A549 (cell line): ENCODE data around the gene CD300A. TPM values are rescaled to one million over a fixed set of nuclear protein-coding genes. Genes with fewer than 3 reads are reported as not detected.

Experiments
- ATAC-seq, 2 experiments: fragments of 200-7000 bp in 1 of 2; fragments of >200 bp in 1 of 2; cut with Nextera tagmentation in 1 of 2; cut with Tn5 transposase in 1 of 2; 3 replicates each; pipeline versions ENCODE4 v1.8.0 to v1.9.1; 2018 to 2020; ENCODE audit warnings: mild to moderate bottlenecking in 1 of 2, moderate library complexity in 1 of 2
- CTCF ChIA-PET: fragments of 300-600 bp; sonication (Branson Sonifier 250); formaldehyde crosslinking; extraction: SDS; loops from one replicate; lab custom pipeline; 2021; ENCODE audit warnings: antibody characterized with exemption, inconsistent platforms; lab: Yijun Ruan, JAX
- POLR2A ChIA-PET: fragments of 350-600 bp; formaldehyde crosslinking; extraction: SDS; loops from one replicate; lab custom pipeline; 2021; ENCODE audit warnings: antibody characterized with exemption, inconsistent platforms; lab: Yijun Ruan, JAX
- DNase-seq, 2 experiments: peaks; one replicate each; pipeline versions ENCODE4 v3.0.0 to v3.0.0-alpha.2; 2011 to 2016; ENCODE audit warnings: low read depth in 1 of 2, low spot score in 1 of 2
- FAIRE-seq: peaks from 2 replicates; lab custom pipeline; 2011; peaks lifted over from hg19 to GRCh38; lab: Jason Lieb, UNC
- H3K27ac ChIP-seq, 2 experiments: fragments of >200 bp; sonication (Bioruptor Twin); formaldehyde crosslinking; 3 replicates each; pipeline ENCODE4 v1.5.1; 2016 to 2017
- H3K4me1 ChIP-seq: fragments of >200 bp; sonication (Bioruptor Twin); formaldehyde crosslinking; 3 replicates; pipeline ENCODE4 v1.6.1; 2016
- H3K4me2 ChIP-seq: fragments of >200 bp; sonication (Bioruptor Twin); formaldehyde crosslinking; 3 replicates; pipeline ENCODE4 v1.6.1; 2016
- H3K4me3 ChIP-seq: fragments of >200 bp; sonication (Bioruptor Twin); formaldehyde crosslinking; 3 replicates; pipeline ENCODE4 v1.5.1; 2016
- H3K9me3 ChIP-seq: fragments of >200 bp; sonication (Bioruptor Twin); formaldehyde crosslinking; 3 replicates; pipeline ENCODE4 v1.6.1; 2016
- CBX8 ChIP-seq: fragments of 200-600 bp; sonication (generic); IDR thresholded peaks from 2 replicates; pipeline ENCODE4 v1.6.1; 2016
- CEBPB ChIP-seq, 2 experiments: fragments of >200 bp in 1 of 2; sonication (Bioruptor Twin) in 1 of 2; formaldehyde crosslinking in 1 of 2; IDR thresholded peaks; 2 replicates each; pipeline ENCODE4 v1.6.1; 2012 to 2016
- CHD4 ChIP-seq: fragments of 200-600 bp; sonication (generic); IDR thresholded peaks from 2 replicates; pipeline ENCODE4 v1.6.1; 2016; ENCODE audit warnings: antibody characterized with exemption, mild to moderate bottlenecking, borderline replicate concordance
- ESRRA ChIP-seq: fragments of 150-350 bp; IDR thresholded peaks from 2 replicates; pipeline ENCODE4 v1.6.1; 2014; ENCODE audit warnings: mild to moderate bottlenecking, low read length, borderline replicate concordance
- FOSB ChIP-seq: fragments of 250-450 bp; sonication (Bioruptor Pico); IDR thresholded peaks from 2 replicates; pipeline ENCODE4 v1.5.0; 2020; ENCODE audit warnings: mild to moderate bottlenecking, moderate library complexity
- FOSL2 ChIP-seq, 2 experiments: fragments of 450-650 bp in 1 of 2; fragments of >200 bp in 1 of 2; sonication (Bioruptor Twin) in 1 of 2; formaldehyde crosslinking; IDR thresholded peaks; 2 replicates each; pipeline versions ENCODE4 v1.5.0 to v1.6.1; 2016 to 2020; ENCODE audit warnings: mild to moderate bottlenecking in 1 of 2, moderate library complexity in 1 of 2
- HOXA7 ChIP-seq: fragments of 250-450 bp; sonication (Bioruptor Pico); IDR thresholded peaks from 2 replicates; pipeline ENCODE4 v1.5.0; 2020; ENCODE audit warnings: mild to moderate bottlenecking, moderate library complexity
- JUN ChIP-seq, 2 experiments: fragments of >200 bp; sonication (Bioruptor Twin); formaldehyde crosslinking; IDR thresholded peaks; 2 replicates in 1 of 2; 3 replicates in 1 of 2; pipeline ENCODE4 v1.6.1; 2016 to 2017
- JUNB ChIP-seq: fragments of >200 bp; sonication (Bioruptor Twin); formaldehyde crosslinking; IDR thresholded peaks from 2 replicates; pipeline ENCODE4 v1.6.1; 2016
- KDM1A ChIP-seq: fragments of 200-600 bp; sonication (generic); IDR thresholded peaks from 2 replicates; pipeline ENCODE4 v1.6.1; 2016; ENCODE audit warnings: low read depth, mild to moderate bottlenecking
- KDM5A ChIP-seq: fragments of 200-600 bp; sonication (generic); IDR thresholded peaks from 2 replicates; pipeline ENCODE4 v1.6.1; 2016; ENCODE audit warnings: antibody characterized with exemption, mild to moderate bottlenecking
- MAZ ChIP-seq: fragments of 150-350 bp; IDR thresholded peaks from 2 replicates; pipeline ENCODE4 v1.6.1; 2014; ENCODE audit warnings: antibody characterized with exemption, low read depth, low read length, borderline replicate concordance
- MYC ChIP-seq: IDR thresholded peaks from 2 replicates; pipeline ENCODE4 v1.6.1; 2012; ENCODE audit warnings: mild to moderate bottlenecking, inconsistent platforms, low read length, improper control_type of control experiment, borderline replicate concordance
- NFE2L2 ChIP-seq: fragments of 150-350 bp; conservative IDR thresholded peaks from 2 replicates; pipeline ENCODE4 v1.6.1; 2014; ENCODE audit warnings: low read length
- NPAS2 ChIP-seq: fragments of 250-450 bp; sonication (Bioruptor Pico); IDR thresholded peaks from 2 replicates; pipeline ENCODE4 v1.8.0; 2022; ENCODE audit warnings: mild to moderate bottlenecking, moderate library complexity, borderline replicate concordance
- POLR2A ChIP-seq: IDR thresholded peaks from 2 replicates; pipeline ENCODE4 v1.6.1; 2012; ENCODE audit warnings: mild to moderate bottlenecking, low read length
- POLR2AphosphoS2 ChIP-seq: conservative IDR thresholded peaks from 2 replicates; pipeline ENCODE4 v1.6.1; 2012; ENCODE audit warnings: low read length, improper control_type of control experiment, inconsistent platforms
- RAD21 ChIP-seq, 2 experiments: fragments of >200 bp in 1 of 2; sonication (Bioruptor Twin) in 1 of 2; formaldehyde crosslinking in 1 of 2; IDR thresholded peaks in 1 of 2; conservative IDR thresholded peaks in 1 of 2; 2 replicates in 1 of 2; 3 replicates in 1 of 2; pipeline ENCODE4 v1.6.1; 2012 to 2018; ENCODE audit warnings: inconsistent platforms in 1 of 2
- RARB ChIP-seq: fragments of 250-450 bp; sonication (Bioruptor Pico); IDR thresholded peaks from 2 replicates; pipeline ENCODE4 v1.8.0; 2021; ENCODE audit warnings: mild to moderate bottlenecking, moderate library complexity
- RCOR1 ChIP-seq: fragments of 150-350 bp; IDR thresholded peaks from 2 replicates; pipeline ENCODE4 v1.6.1; 2014; ENCODE audit warnings: antibody characterized with exemption, low read length, low read depth
- SMC3 ChIP-seq: fragments of >200 bp; sonication (Bioruptor Twin); formaldehyde crosslinking; IDR thresholded peaks from 3 replicates; pipeline ENCODE4 v1.6.1; 2018; ENCODE audit warnings: inconsistent platforms
- WGBS: methylation state at CpG from one replicate; pipeline ENCODE4 v1.1.6; 2017; ENCODE audit errors: missing lambda C conversion rate; 5-methylcytosine and 5-hydroxymethylcytosine counted together
- polyA plus RNA-seq, 4 experiments: library from polyadenylated mRNA; depleted of rRNA in 3 of 4; stranded (reverse); fragments of >200 nt; fragmentation: RNase III in 1 of 4; extraction: RNeasy Plus Mini Kit Qiagen cat#74134 plus additional on column Dnase treatment in 1 of 4; gene quantifications; 2 replicates in 3 of 4; 3 replicates in 1 of 4; pipeline ENCODE4 v1.2.3, GENCODE V29; 2011 to 2017
- TF ChIP-seq, protein P1 (sequence below): fragments of >200 bp; sonication (Bioruptor Twin); formaldehyde crosslinking; IDR thresholded peaks from 3 replicates; pipeline ENCODE4 v1.5.1; 2016
- TF ChIP-seq, protein P2 (sequence below): fragments of 200-600 bp; sonication (generic); IDR thresholded peaks from 2 replicates; pipeline ENCODE4 v1.6.1; 2016; ENCODE audit warnings: antibody characterized with exemption, mild to moderate bottlenecking, moderate library complexity
- TF ChIP-seq, protein P3 (sequence below): fragments of >200 bp; sonication (Bioruptor Twin); formaldehyde crosslinking; IDR thresholded peaks from 2 replicates; pipeline ENCODE4 v1.6.1; 2016
- TF ChIP-seq, protein P4 (sequence below): fragments of 450-650 bp; IDR thresholded peaks from 2 replicates; pipeline ENCODE4 v1.6.1; 2014; ENCODE audit warnings: antibody characterized with exemption
- TF ChIP-seq, protein P5 (sequence below): IDR thresholded peaks from 2 replicates; pipeline ENCODE4 v1.6.1; 2012; ENCODE audit warnings: low read depth, borderline replicate concordance

CD300A gene
- polyA plus RNA-seq, 2 of the 4 experiments (the other 2 are of a cell fraction): not detected

DNA sequence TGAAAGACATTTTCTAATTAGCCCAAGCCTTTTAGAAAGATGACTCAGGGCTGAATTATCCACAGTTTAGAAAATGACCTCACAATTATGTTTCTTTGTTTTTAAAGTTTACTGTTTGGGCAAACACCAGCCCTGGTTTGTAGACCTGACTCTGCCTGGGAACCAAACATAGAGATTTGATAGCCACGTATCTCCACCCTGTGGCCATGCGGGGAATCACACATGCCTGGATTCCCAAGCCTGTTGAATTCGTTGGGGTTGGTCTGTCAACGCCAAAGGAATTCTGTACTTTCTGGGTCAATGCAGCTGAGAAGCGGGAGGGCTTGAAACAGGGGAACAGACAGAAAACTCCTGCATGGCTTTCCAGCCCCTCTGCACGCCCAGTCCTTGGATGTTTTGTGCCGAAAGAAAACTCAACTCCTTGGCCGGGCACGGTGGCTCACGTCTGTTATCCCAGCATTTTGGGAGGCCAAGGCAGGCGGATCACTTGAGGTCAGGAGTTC lies 26.9 kb downstream of the CD300A start:
- ATAC-seq (peak; percentile 97 to 98), FAIRE-seq (peak; percentile 100), DNase-seq (peak; percentile 75 to 86)
- Histone ChIP-seq H3K27ac (no peak overlapping the region), H3K4me3 (no peak overlapping the region), H3K9me3 (no peaks in the 10 kb centered on the region), H3K4me2 (no peak overlapping the region), H3K4me1 (no peaks in the 10 kb centered on the region)
- POLR2A ChIA-PET: no interaction called here
- TF ChIP-seq CEBPB (IDR thresholded peaks at IDR 0.05): no peak
- no peak for TF ChIP-seq RCOR1
- TF ChIP-seq SMC3: peak; percentile 90
- TF ChIP-seq RARB: no peak
- TF ChIP-seq JUNB: no peak
- no peak for TF ChIP-seq MYC
- no peak for TF ChIP-seq MAZ
- peak; percentile 92 to 97 for TF ChIP-seq RAD21 (conservative IDR thresholded peaks at IDR 0.05 in 1 of 2, IDR thresholded peaks at IDR 0.05 in 1 of 2)
- TF ChIP-seq, protein P1, sequence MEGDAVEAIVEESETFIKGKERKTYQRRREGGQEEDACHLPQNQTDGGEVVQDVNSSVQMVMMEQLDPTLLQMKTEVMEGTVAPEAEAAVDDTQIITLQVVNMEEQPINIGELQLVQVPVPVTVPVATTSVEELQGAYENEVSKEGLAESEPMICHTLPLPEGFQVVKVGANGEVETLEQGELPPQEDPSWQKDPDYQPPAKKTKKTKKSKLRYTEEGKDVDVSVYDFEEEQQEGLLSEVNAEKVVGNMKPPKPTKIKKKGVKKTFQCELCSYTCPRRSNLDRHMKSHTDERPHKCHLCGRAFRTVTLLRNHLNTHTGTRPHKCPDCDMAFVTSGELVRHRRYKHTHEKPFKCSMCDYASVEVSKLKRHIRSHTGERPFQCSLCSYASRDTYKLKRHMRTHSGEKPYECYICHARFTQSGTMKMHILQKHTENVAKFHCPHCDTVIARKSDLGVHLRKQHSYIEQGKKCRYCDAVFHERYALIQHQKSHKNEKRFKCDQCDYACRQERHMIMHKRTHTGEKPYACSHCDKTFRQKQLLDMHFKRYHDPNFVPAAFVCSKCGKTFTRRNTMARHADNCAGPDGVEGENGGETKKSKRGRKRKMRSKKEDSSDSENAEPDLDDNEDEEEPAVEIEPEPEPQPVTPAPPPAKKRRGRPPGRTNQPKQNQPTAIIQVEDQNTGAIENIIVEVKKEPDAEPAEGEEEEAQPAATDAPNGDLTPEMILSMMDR: peak; percentile 90
- no peak for TF ChIP-seq JUN (IDR thresholded peaks at IDR 0.05)
- no peak for TF ChIP-seq FOSL2 (IDR thresholded peaks at IDR 0.05)
- peak; percentile 33; the same call in 1 of the 2 replicates for TF ChIP-seq FOSL2 (CRISPR knock-in tag; IDR thresholded peaks at IDR 0.05)
- CTCF ChIA-PET: interaction anchor here (0.6 to 13.2 kb wide), 32 partner anchors 9 to 1688 kb away, joined by 3 to 138 read pairs (median 4); partner anchors contain the start of gene GPR142
- 33% methylated on average over 11 of the region's 11 CpGs for WGBS

DNA sequence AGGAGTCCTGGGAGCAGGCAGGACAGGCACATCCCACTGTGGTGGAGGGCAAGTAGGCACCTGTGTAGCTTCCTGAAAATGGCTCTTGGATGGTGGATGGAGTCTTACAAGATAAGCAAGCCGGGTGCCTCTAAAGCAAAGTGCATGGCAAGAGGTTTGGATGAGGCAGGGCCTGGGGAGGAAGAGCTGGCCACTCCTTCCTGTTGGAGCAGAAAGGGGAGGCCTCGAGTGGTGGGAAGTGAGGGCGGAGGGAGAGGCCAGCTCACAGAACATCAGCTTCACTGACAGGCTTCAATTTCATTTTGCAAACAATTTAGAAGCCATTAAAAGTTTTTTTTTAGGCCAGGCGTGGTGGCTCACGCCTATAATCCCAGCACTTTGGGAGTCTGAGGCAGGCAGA lies 31.0 kb downstream of the CD300A start:
- no peaks in the 10 kb centered on the region for H3K4me1 ChIP-seq
- no peak overlapping the region for H3K27ac ChIP-seq
- no peaks in the 10 kb centered on the region for H3K9me3 ChIP-seq
- FAIRE-seq (no peak), ATAC-seq (no peak), DNase-seq (no peak)
- ChIA-PET CTCF (interaction anchor here (0.7 to 13.2 kb wide), 10 partner anchors 9 to 276 kb away, joined by 3 to 138 read pairs (median 4); partner anchors contain the start of gene GPR142), POLR2A (interaction anchor here (0.6 kb wide), 1 partner anchor 560 kb away, joined by 4 read pairs; no protein-coding TSS in a partner anchor)
- H3K4me2 ChIP-seq: no peak overlapping the region
- TF ChIP-seq ESRRA (no peak), KDM5A (no peak), CEBPB (IDR thresholded peaks at IDR 0.05) (no peak), SMC3 (no peak), POLR2A (no peak)
- TF ChIP-seq, protein P2, sequence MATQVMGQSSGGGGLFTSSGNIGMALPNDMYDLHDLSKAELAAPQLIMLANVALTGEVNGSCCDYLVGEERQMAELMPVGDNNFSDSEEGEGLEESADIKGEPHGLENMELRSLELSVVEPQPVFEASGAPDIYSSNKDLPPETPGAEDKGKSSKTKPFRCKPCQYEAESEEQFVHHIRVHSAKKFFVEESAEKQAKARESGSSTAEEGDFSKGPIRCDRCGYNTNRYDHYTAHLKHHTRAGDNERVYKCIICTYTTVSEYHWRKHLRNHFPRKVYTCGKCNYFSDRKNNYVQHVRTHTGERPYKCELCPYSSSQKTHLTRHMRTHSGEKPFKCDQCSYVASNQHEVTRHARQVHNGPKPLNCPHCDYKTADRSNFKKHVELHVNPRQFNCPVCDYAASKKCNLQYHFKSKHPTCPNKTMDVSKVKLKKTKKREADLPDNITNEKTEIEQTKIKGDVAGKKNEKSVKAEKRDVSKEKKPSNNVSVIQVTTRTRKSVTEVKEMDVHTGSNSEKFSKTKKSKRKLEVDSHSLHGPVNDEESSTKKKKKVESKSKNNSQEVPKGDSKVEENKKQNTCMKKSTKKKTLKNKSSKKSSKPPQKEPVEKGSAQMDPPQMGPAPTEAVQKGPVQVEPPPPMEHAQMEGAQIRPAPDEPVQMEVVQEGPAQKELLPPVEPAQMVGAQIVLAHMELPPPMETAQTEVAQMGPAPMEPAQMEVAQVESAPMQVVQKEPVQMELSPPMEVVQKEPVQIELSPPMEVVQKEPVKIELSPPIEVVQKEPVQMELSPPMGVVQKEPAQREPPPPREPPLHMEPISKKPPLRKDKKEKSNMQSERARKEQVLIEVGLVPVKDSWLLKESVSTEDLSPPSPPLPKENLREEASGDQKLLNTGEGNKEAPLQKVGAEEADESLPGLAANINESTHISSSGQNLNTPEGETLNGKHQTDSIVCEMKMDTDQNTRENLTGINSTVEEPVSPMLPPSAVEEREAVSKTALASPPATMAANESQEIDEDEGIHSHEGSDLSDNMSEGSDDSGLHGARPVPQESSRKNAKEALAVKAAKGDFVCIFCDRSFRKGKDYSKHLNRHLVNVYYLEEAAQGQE: no peak
- H3K4me3 ChIP-seq: no peak overlapping the region
- WGBS: 50% methylated on average over 5 of the region's 5 CpGs

DNA sequence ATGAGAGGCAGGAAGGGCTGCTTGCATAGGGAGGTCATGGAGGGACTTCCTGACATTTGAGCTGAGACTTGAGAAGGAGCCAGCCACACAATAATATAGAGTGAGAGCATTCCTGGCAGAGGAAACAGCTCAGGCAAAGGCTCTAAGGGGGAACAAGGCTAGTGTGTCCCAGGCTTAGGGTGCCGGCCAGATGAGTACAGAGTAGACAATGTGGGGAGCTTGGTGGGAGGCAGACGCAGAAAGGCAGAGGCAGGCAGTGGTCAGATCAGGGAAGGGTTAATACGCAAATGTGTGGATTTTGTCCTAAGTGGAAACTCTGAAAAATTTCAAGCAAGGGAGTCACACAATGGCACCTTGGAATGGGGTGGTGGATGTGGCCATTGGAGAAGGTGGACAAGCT lies 33.6 kb downstream of the CD300A start:
- ATAC-seq (peak in 1 of 2 experiments; percentile 39; a peak in 1 of 6 replicates), DNase-seq (no peak), FAIRE-seq (no peak)
- Histone ChIP-seq H3K4me2 (no peak overlapping the region), H3K27ac (no peak overlapping the region), H3K4me1 (no peaks in the 10 kb centered on the region), H3K9me3 (no peaks in the 10 kb centered on the region), H3K4me3 (no peak overlapping the region)
- POLR2A ChIA-PET: no interaction called here
- 65% methylated on average over 3 of the region's 3 CpGs for WGBS
- CTCF ChIA-PET: interaction anchor here (0.9 to 13.2 kb wide), 10 partner anchors 8 to 132 kb away, joined by 3 to 138 read pairs (median 6); partner anchors contain the start of gene GPR142
- TF ChIP-seq, protein P3, sequence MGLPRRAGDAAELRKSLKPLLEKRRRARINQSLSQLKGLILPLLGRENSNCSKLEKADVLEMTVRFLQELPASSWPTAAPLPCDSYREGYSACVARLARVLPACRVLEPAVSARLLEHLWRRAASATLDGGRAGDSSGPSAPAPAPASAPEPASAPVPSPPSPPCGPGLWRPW: no peak
- TF ChIP-seq, protein P4, sequence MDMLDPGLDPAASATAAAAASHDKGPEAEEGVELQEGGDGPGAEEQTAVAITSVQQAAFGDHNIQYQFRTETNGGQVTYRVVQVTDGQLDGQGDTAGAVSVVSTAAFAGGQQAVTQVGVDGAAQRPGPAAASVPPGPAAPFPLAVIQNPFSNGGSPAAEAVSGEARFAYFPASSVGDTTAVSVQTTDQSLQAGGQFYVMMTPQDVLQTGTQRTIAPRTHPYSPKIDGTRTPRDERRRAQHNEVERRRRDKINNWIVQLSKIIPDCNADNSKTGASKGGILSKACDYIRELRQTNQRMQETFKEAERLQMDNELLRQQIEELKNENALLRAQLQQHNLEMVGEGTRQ: no peak
- TF ChIP-seq NFE2L2 (no peak), POLR2AphosphoS2 (no peak), CHD4 (no peak), MYC (no peak), KDM1A (no peak), FOSB (CRISPR knock-in tag) (no peak), HOXA7 (CRISPR knock-in tag) (no peak), CBX8 (no peak), NPAS2 (no peak)
- TF ChIP-seq, protein P5, sequence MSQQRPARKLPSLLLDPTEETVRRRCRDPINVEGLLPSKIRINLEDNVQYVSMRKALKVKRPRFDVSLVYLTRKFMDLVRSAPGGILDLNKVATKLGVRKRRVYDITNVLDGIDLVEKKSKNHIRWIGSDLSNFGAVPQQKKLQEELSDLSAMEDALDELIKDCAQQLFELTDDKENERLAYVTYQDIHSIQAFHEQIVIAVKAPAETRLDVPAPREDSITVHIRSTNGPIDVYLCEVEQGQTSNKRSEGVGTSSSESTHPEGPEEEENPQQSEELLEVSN: no peak
